HuH-7 (cell line): ENCODE results near the gene KCNH4.
"Not testable (repeated sequence)": the region's sequence is repeated elsewhere in the genome, so short reads cannot be mapped to it uniquely, and the experiment has no call there.

ENCODE experiments used
- DNase-seq: peaks from one replicate; pipeline ENCODE4 v3.0.0; 2011; ENCODE audit warnings: low spot score

Gene KCNH4

GRCh38 chr17:42178817-42179216 lies 2.1 kb downstream of the KCNH4 start:
- DNase-seq = no peak

- no peak for DNase-seq
Measured at GRCh38 chr17:42177684-42178083, 3.3 kb downstream of the KCNH4 start.

GRCh38 chr17:42174126-42174783 lies 6.7 kb downstream of the KCNH4 start:
- no peak for DNase-seq

GRCh38 chr17:42171831-42172230 lies 9.1 kb downstream of the KCNH4 start:
- DNase-seq = no peak

- no peak for DNase-seq
Measured at GRCh38 chr17:42169351-42169750, 11.6 kb downstream of the KCNH4 start.

GRCh38 chr17:42167807-42168206 lies 13.1 kb downstream of the KCNH4 start:
- no peak for DNase-seq

- DNase-seq = no peak
Measured at GRCh38 chr17:42166196-42166763, 14.7 kb downstream of the KCNH4 start.

GRCh38 chr17:42165751-42166150 lies 15.2 kb downstream of the KCNH4 start:
- DNase-seq = no peak

GRCh38 chr17:42163696-42164407 lies 17.1 kb downstream of the KCNH4 start:
- no peak for DNase-seq

GRCh38 chr17:42163113-42163512 lies 17.8 kb downstream of the KCNH4 start:
- DNase-seq = peak; percentile 86

GRCh38 chr17:42160531-42160910 lies 20.4 kb downstream of the KCNH4 start:
- no peak for DNase-seq

GRCh38 chr17:42159796-42160530 lies 21.0 kb downstream of the KCNH4 start:
- DNase-seq = no peak

GRCh38 chr17:42155614-42156045 lies 25.3 kb downstream of the KCNH4 start:
- DNase-seq = no peak

- no peak for DNase-seq
Measured at GRCh38 chr17:42153919-42154742, 26.8 kb downstream of the KCNH4 start.

- DNase-seq = no peak
Measured at GRCh38 chr17:42146911-42147607, 33.9 kb downstream of the KCNH4 start.

GRCh38 chr17:42143138-42143537 lies 37.8 kb downstream of the KCNH4 start:
- DNase-seq = not testable (repeated sequence)

GRCh38 chr17:42142371-42142896 lies 38.5 kb downstream of the KCNH4 start:
- DNase-seq = no peak

- DNase-seq = no peak
Measured at GRCh38 chr17:42141382-42141781, 39.6 kb downstream of the KCNH4 start.

- not testable (repeated sequence) for DNase-seq
Measured at GRCh38 chr17:42140690-42141089, 40.3 kb downstream of the KCNH4 start.

GRCh38 chr17:42138749-42139492 lies 42.0 kb downstream of the KCNH4 start:
- DNase-seq = no peak
